Stomach (tissue), 9 donors: ENCODE measurements around the gene DPP10. TPM values are rescaled to one million over a fixed set of nuclear protein-coding genes. Genes with fewer than 3 reads are reported as not detected.

Experiments used
- DNase-seq, 2 donors: peaks; one replicate each; pipeline versions ENCODE4 v3.0.0 to v3.0.0-alpha.2; 2013 to 2019
- H3K27ac ChIP-seq, 5 donors: fragments of 200-600 bp in 4 of 5; sonication (generic) in 4 of 5; one replicate each; pipeline ENCODE4 v1.5.1; 2013 to 2019; ENCODE audit warnings: mild to moderate bottlenecking in 1 of 5, moderate library complexity in 1 of 5
- H3K27me3 ChIP-seq, 3 donors: fragments of 200-600 bp; sonication (generic); one replicate each; pipeline ENCODE4 v1.5.1; 2017 to 2019; ENCODE audit warnings: mixed run types in 1 of 3
- H3K36me3 ChIP-seq, 4 donors: fragments of 200-600 bp; sonication (generic); 1 replicate in 3 of 4; 2 replicates in 1 of 4; pipeline ENCODE4 v1.5.1; 2016 to 2019
- H3K4me1 ChIP-seq, 4 donors: fragments of 200-600 bp; sonication (generic); one replicate each; pipeline ENCODE4 v1.5.1; 2016 to 2019
- H3K4me3 ChIP-seq, 4 donors: fragments of 200-600 bp; sonication (generic) in 3 of 4; one replicate each; pipeline ENCODE4 v1.5.1; 2016 to 2019; ENCODE audit warnings: mild to moderate bottlenecking in 1 of 4
- H3K9me3 ChIP-seq, 4 donors: fragments of 200-600 bp; sonication (generic); one replicate each; pipeline ENCODE4 v1.5.1; 2016 to 2019
- EP300 ChIP-seq: sonication (generic); formaldehyde crosslinking; IDR thresholded peaks from one replicate; pipeline ENCODE4 v1.6.1; 2017; ENCODE audit warnings: antibody characterized with exemption
- POLR2A ChIP-seq, 4 donors: fragments of 450-650 bp; IDR thresholded peaks; one replicate each; pipeline ENCODE4 v1.6.1; 2016; ENCODE audit warnings: antibody characterized with exemption in 4 of 4, control low read depth in 2 of 4, mild to moderate bottlenecking in 1 of 4, moderate library complexity in 1 of 4
- POLR2AphosphoS5 ChIP-seq, 3 donors: sonication (generic); formaldehyde crosslinking; IDR thresholded peaks; one replicate each; pipeline ENCODE4 v1.6.1; 2016; ENCODE audit warnings: antibody characterized with exemption in 3 of 3
- WGBS, 5 donors: extraction: QIAGEN DNeasy Blood & Tissue Kit in 3 of 5; methylation state at CpG; one replicate each; pipeline versions ENCODE4 v1.1.5 to v1.1.7; 2013 to 2018; 5-methylcytosine and 5-hydroxymethylcytosine counted together
- intact Hi-C: fragments of 100-400 bp; cut with DNase I; formaldehyde crosslinking; loops from one replicate; pipeline ENCODE4 v1.15.1; 2023; ENCODE audit warnings: low total_unique reads
- polyA plus RNA-seq, 3 donors: library from polyadenylated mRNA; stranded (reverse); fragments of 200-250 nt; gene quantifications; one replicate each; pipeline ENCODE4 v1.2.3, GENCODE V29; 2013
- total RNA-seq, 5 donors: library from RNA; depleted of rRNA; stranded (reverse); fragments of >200 nt; gene quantifications; one replicate each; pipeline versions ENCODE4 v1.1.0 to v1.2.3, GENCODE V29; 2014 to 2016
- TF ChIP-seq, protein P1 (sequence below), 7 experiments: fragments of 450-650 bp in 4 of 7; fragments of 200-600 bp in 3 of 7; sonication (generic) in 3 of 7; IDR thresholded peaks; one replicate each; pipeline ENCODE4 v1.5.1; 2016 to 2019; ENCODE audit warnings: antibody characterized with exemption in 7 of 7, control low read depth in 2 of 7, mild to moderate bottlenecking in 1 of 7
- donor health status: healthy with polysubstance abuse.
- donor health status: Bipolar disorder and iron deficiency.
- donor health status: healthy.

Gene DPP10
- total and polyA plus RNA-seq, 8 donors: 0.18 to 15.6 (median 2.0) TPM; not detected in 1

DNA sequence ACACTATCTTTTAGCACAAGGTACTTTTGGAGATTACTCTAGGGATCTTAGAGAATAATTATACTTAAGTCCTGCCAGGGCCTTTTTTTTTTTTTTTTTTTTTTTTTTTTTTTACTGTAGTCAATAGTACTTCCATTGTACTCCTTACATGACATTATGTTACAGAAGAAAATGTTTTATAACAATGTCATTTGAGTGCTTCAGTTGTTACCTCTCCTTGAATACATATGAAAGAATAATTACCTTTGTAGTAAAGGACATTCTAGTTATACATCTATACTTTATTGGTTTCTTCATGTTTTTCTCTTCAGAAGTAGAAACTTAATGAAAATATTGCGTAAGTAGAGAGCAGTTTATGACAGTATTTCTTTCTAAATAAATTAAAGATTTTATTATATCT lies 834.9 kb downstream of the DPP10 start:
- Histone ChIP-seq H3K4me1 (no peaks in the 10 kb centered on the region), H3K27me3 (no peaks in the 10 kb centered on the region), H3K27ac (no peak overlapping the region), H3K36me3 (no peaks in the 10 kb centered on the region), H3K4me3 (no peak overlapping the region), H3K9me3 (peaks cover 0 to 9% (median 3%) of the 10 kb centered on the region in 4 donors)
- no peak for TF ChIP-seq POLR2A (IDR thresholded peaks at IDR 0.05)
- no peak for TF ChIP-seq POLR2AphosphoS5 (IDR thresholded peaks at IDR 0.05)
- TF ChIP-seq EP300: no peak
- TF ChIP-seq, protein P1, sequence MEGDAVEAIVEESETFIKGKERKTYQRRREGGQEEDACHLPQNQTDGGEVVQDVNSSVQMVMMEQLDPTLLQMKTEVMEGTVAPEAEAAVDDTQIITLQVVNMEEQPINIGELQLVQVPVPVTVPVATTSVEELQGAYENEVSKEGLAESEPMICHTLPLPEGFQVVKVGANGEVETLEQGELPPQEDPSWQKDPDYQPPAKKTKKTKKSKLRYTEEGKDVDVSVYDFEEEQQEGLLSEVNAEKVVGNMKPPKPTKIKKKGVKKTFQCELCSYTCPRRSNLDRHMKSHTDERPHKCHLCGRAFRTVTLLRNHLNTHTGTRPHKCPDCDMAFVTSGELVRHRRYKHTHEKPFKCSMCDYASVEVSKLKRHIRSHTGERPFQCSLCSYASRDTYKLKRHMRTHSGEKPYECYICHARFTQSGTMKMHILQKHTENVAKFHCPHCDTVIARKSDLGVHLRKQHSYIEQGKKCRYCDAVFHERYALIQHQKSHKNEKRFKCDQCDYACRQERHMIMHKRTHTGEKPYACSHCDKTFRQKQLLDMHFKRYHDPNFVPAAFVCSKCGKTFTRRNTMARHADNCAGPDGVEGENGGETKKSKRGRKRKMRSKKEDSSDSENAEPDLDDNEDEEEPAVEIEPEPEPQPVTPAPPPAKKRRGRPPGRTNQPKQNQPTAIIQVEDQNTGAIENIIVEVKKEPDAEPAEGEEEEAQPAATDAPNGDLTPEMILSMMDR (IDR thresholded peaks at IDR 0.05): no peak
- no peak for DNase-seq
- 85 to 93% (median 92%) methylated on average over 1 of the region's 1 CpG for WGBS, 5 donors
- intact Hi-C loops: no loop called here

DNA sequence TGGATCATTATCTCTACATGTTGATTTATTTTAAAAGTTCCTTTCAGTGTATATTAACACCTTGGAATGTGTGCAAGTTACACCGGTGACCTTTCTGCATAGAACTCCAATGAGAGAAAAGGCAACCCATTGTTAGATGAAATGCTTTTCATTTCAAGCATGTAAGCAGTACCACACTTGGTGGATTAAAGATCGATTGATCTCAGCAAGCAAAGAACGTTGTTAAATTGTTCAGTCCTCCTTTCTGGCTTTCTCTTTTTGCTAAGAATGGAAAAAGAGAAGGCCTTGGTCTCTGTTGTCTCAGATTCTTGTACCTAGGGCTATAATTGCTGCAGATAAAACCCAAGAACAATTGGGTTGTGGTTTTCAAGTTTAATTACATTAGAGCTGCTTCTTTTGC lies 843.0 kb downstream of the DPP10 start:
- Histone ChIP-seq H3K27ac (no peak overlapping the region), H3K9me3 (no peaks in the 10 kb centered on the region), H3K4me3 (no peak overlapping the region), H3K27me3 (no peaks in the 10 kb centered on the region), H3K36me3 (no peaks in the 10 kb centered on the region), H3K4me1 (no peaks in the 10 kb centered on the region)
- no peak for DNase-seq
- intact Hi-C loops: no loop called here
- TF ChIP-seq EP300: no peak
- TF ChIP-seq, protein P1 (IDR thresholded peaks at IDR 0.05): no peak
- TF ChIP-seq POLR2AphosphoS5 (IDR thresholded peaks at IDR 0.05): no peak
- TF ChIP-seq POLR2A (IDR thresholded peaks at IDR 0.05): no peak
- 43 to 57% (median 47%) methylated on average over 3 of the region's 3 CpGs for WGBS, 5 donors

DNA sequence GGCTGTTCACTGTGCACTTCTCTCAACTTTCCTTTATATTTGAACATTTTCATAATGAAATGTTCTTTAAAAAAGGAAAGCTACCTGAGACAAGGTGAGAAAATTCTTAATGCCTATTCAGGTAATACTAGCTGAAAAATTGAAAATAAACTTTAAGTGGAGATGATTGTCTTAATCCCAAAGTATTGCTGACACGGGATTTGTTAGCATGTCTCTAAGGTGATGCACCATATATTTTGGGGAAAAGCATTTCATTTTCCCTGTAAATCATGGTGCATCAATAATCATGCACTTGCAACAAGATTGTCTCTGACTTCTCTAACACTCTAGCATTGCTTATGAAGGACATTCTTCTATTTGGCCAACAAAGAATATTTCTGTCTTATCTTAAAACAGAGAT lies 848.0 kb downstream of the DPP10 start:
- Histone ChIP-seq H3K36me3 (no peaks in the 10 kb centered on the region), H3K27me3 (no peaks in the 10 kb centered on the region), H3K4me3 (no peak overlapping the region), H3K27ac (no peak overlapping the region), H3K4me1 (no peaks in the 10 kb centered on the region), H3K9me3 (no peaks in the 10 kb centered on the region)
- intact Hi-C loops: no loop called here
- DNase-seq: no peak
- WGBS, 5 donors: 83 to 97% (median 93%) methylated on average over 1 of the region's 1 CpG
- no peak for TF ChIP-seq EP300
- no peak for TF ChIP-seq POLR2A (IDR thresholded peaks at IDR 0.05)
- TF ChIP-seq, protein P1 (IDR thresholded peaks at IDR 0.05): no peak

DNA sequence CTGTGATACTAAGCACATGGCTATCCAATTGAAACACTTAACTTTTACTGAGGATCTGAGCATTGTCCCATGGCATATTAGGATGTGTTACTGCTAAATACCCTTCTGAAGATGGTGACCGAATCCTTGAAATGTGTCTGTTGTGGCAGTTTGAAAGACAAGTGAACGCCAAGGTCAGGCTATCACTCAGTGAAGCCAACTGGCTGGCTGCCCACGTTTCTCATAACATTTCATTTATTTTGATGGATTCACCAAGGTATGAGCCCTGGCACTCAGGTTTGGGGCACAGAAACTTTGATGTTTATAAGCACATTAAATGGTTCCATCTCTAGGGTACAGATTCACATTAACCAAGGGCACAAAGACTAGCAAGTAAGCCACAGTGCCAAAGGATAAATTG lies 850.3 kb downstream of the DPP10 start:
- no peak for TF ChIP-seq EP300
- no peak for TF ChIP-seq POLR2A (IDR thresholded peaks at IDR 0.05)
- TF ChIP-seq, protein P1 (IDR thresholded peaks at IDR 0.05): no peak
- TF ChIP-seq POLR2AphosphoS5 (IDR thresholded peaks at IDR 0.05): no peak
- Histone ChIP-seq H3K4me1 (no peaks in the 10 kb centered on the region), H3K9me3 (no peaks in the 10 kb centered on the region), H3K4me3 (no peak overlapping the region), H3K27ac (no peak overlapping the region), H3K27me3 (no peaks in the 10 kb centered on the region), H3K36me3 (no peaks in the 10 kb centered on the region)
- DNase-seq: no peak
- intact Hi-C loops: no loop called here
- 71 to 77% (median 74%) methylated on average over 3 of the region's 3 CpGs for WGBS, 5 donors
